Germinal center (tissue), 1 donor: ENCODE results near the gene LINC01488.

Source experiments
- DNase-seq: peaks from one replicate; pipeline ENCODE4 v3.0.0; 2012; ENCODE audit warnings: mixed read lengths, low spot score

LINC01488 gene

GRCh38 chr11:69530278-69531070 is 49.0 kb downstream of the LINC01488 start:
- DNase-seq = no peak

- DNase-seq = no peak
Measured at GRCh38 chr11:69531071-69531716, 49.7 kb downstream of the LINC01488 start.

GRCh38 chr11:69531717-69532088 is 50.2 kb downstream of the LINC01488 start:
- no peak for DNase-seq

- no peak for DNase-seq
Measured at GRCh38 chr11:69533296-69534165, 52.1 kb downstream of the LINC01488 start.

GRCh38 chr11:69534166-69534530 is 52.7 kb downstream of the LINC01488 start:
- no peak for DNase-seq

- DNase-seq = no peak
Measured at GRCh38 chr11:69535908-69536307, 54.4 kb downstream of the LINC01488 start.

- no peak for DNase-seq
Measured at GRCh38 chr11:69536406-69536805, 54.9 kb downstream of the LINC01488 start.

- DNase-seq = no peak
Measured at GRCh38 chr11:69537126-69537525, 55.7 kb downstream of the LINC01488 start.

- no peak for DNase-seq
Measured at GRCh38 chr11:69537855-69538640, 56.6 kb downstream of the LINC01488 start.

- no peak for DNase-seq
Measured at GRCh38 chr11:69538854-69539253, 57.4 kb downstream of the LINC01488 start.

- DNase-seq = no peak
Measured at GRCh38 chr11:69539416-69540117, 58.1 kb downstream of the LINC01488 start.

GRCh38 chr11:69540118-69541000 is 58.9 kb downstream of the LINC01488 start:
- DNase-seq = no peak

- DNase-seq = no peak
Measured at GRCh38 chr11:69541001-69541285, 59.5 kb downstream of the LINC01488 start.

GRCh38 chr11:69541501-69542313 is 60.2 kb downstream of the LINC01488 start:
- no peak for DNase-seq

GRCh38 chr11:69542314-69543168 is 61.1 kb downstream of the LINC01488 start:
- no peak for DNase-seq
